Measurements from ENCODE around the gene MYO18B. TPM values are rescaled to one million over a fixed set of nuclear protein-coding genes. Genes with fewer than 3 reads are reported as not detected.

MYO18B gene
- total RNA-seq, 1 experiment from 2014 or later: 0.05 TPM

- RAD21 ChIA-PET (ENCODE audit: low non-redundant PET in 1 of 2, low total read pairs in 2 of 2, uncharacterized antibody in 2 of 2, unreplicated experiment in 2 of 2): no interaction called here
- TF ChIP-seq FOSL1 (IDR thresholded peaks at IDR 0.05; ENCODE audit: low read depth): no peak
- no peak for TF ChIP-seq MAX (IDR thresholded peaks at IDR 0.05)
- no peak for TF ChIP-seq REST (IDR thresholded peaks at IDR 0.05; ENCODE audit: low read depth)
- no peak for TF ChIP-seq ELF1 (IDR thresholded peaks at IDR 0.05; ENCODE audit: borderline replicate concordance, low read depth)
- TF ChIP-seq EGR1 (IDR thresholded peaks at IDR 0.05; ENCODE audit: low read depth): no peak
- intact Hi-C loops (cut with micrococcal nuclease): loop anchor here (10.0 kb wide), 1 partner anchor 65 kb away; no protein-coding TSS in a partner anchor
- POLR2A ChIA-PET: no interaction called here
- no peak overlapping the region for H3K4me2 ChIP-seq (ENCODE audit: low read length)
- CTCF ChIA-PET: no interaction called here
- no peak for DNase-seq (ENCODE audit: low read depth, low spot score)
- no peak overlapping the region for H3K4me3 ChIP-seq (replicated peaks in 1 of 2; ENCODE audit: low read depth in 1 of 2, low read length in 2 of 2)
- H3K36me3 ChIP-seq (ENCODE audit: control insufficient read depth in 1 of 2, insufficient read depth in 2 of 2, low read length in 2 of 2): no peaks in the 10 kb centered on the region
- H3K27me3 ChIP-seq (ENCODE audit: insufficient read depth, low read length): peaks cover 62% of the 10 kb centered on the region
- H3K9me2 ChIP-seq (ENCODE audit: insufficient read depth): no peaks in the 10 kb centered on the region
- no peak for ATAC-seq
- H3K4me1 ChIP-seq (ENCODE audit: control insufficient read depth in 1 of 2, insufficient read depth in 2 of 2, low read length in 2 of 2): no peaks in the 10 kb centered on the region
- H3K79me2 ChIP-seq (ENCODE audit: insufficient read depth, low read length): no peaks in the 10 kb centered on the region
- no TSS peak for BruUV-seq (replicated peaks)
- H4K20me1 ChIP-seq (ENCODE audit: insufficient read depth): no peaks in the 10 kb centered on the region; the same call in 1 of the 2 replicates
- H3K9ac ChIP-seq (ENCODE audit: low read length): no peak overlapping the region
- H2AFZ ChIP-seq (ENCODE audit: low read depth, low read length, poor library complexity, severe bottlenecking): no peak overlapping the region
- H3K9me3 ChIP-seq (ENCODE audit: control insufficient read depth in 1 of 2, insufficient read depth in 1 of 2, low read depth in 1 of 2, low read length in 2 of 2): no peaks in the 10 kb centered on the region
- H3K27ac ChIP-seq (ENCODE audit: low read depth, low read length): no peak overlapping the region
Observed at GRCh38 chr22:26050079-26050478, 308.1 kb downstream of the MYO18B start.

- Histone ChIP-seq H4K20me1 (ENCODE audit: insufficient read depth) (no peaks in the 10 kb centered on the region; the same call in 1 of the 2 replicates), H3K36me3 (ENCODE audit: control insufficient read depth in 1 of 2, insufficient read depth in 2 of 2, low read length in 2 of 2) (no peaks in the 10 kb centered on the region), H3K9me2 (ENCODE audit: insufficient read depth) (no peaks in the 10 kb centered on the region), H3K4me2 (ENCODE audit: low read length) (no peak overlapping the region), H3K4me3 (replicated peaks in 1 of 2; ENCODE audit: low read depth in 1 of 2, low read length in 2 of 2) (no peak overlapping the region), H3K27me3 (ENCODE audit: insufficient read depth, low read length) (peaks cover 69% of the 10 kb centered on the region), H3K9ac (ENCODE audit: low read length) (no peak overlapping the region), H3K4me1 (ENCODE audit: control insufficient read depth in 1 of 2, insufficient read depth in 2 of 2, low read length in 2 of 2) (no peaks in the 10 kb centered on the region), H3K9me3 (ENCODE audit: control insufficient read depth in 1 of 2, insufficient read depth in 1 of 2, low read depth in 1 of 2, low read length in 2 of 2) (no peaks in the 10 kb centered on the region), H3K27ac (ENCODE audit: low read depth, low read length) (no peak overlapping the region), H3K79me2 (ENCODE audit: insufficient read depth, low read length) (no peaks in the 10 kb centered on the region), H2AFZ (ENCODE audit: low read depth, low read length, poor library complexity, severe bottlenecking) (no peak overlapping the region)
- ChIA-PET RAD21 (ENCODE audit: low non-redundant PET in 1 of 2, low total read pairs in 2 of 2, uncharacterized antibody in 2 of 2, unreplicated experiment in 2 of 2) (no interaction called here), POLR2A (no interaction called here), CTCF (no interaction called here)
- intact Hi-C loops (cut with micrococcal nuclease): loop anchor here (10.0 kb wide), 1 partner anchor 61 kb away; no protein-coding TSS in a partner anchor
- BruUV-seq (replicated peaks): no TSS peak
- ATAC-seq: no peak
- DNase-seq (ENCODE audit: low read depth, low spot score): no peak
- no peak for TF ChIP-seq CTCF (IDR thresholded peaks at IDR 0.05 in 2 of 3, conservative IDR thresholded peaks at IDR 0.05 in 1 of 3; ENCODE audit: borderline replicate concordance in 1 of 3, insufficient read depth in 1 of 3, low read depth in 2 of 3, low read length in 2 of 3)
- TF ChIP-seq EGR1 (IDR thresholded peaks at IDR 0.05; ENCODE audit: low read depth): no peak
- no peak for TF ChIP-seq ELF1 (IDR thresholded peaks at IDR 0.05; ENCODE audit: borderline replicate concordance, low read depth)
- no peak for TF ChIP-seq ATF3 (IDR thresholded peaks at IDR 0.05)
- no peak for TF ChIP-seq ZBTB33 (IDR thresholded peaks at IDR 0.05; ENCODE audit: extremely low read depth, insufficient replicate concordance, low read length)
- no peak for TF ChIP-seq POLR2AphosphoS5 (IDR thresholded peaks at IDR 0.05; ENCODE audit: low read depth, low read length)
- TF ChIP-seq CBX3 (IDR thresholded peaks at IDR 0.05; ENCODE audit: low read depth): no peak
- no peak for TF ChIP-seq EZH2 (IDR thresholded peaks at IDR 0.05)
Observed at GRCh38 chr22:26053737-26054316, 311.8 kb downstream of the MYO18B start.
